ENCODE results near the gene ERO1A.

DNA sequence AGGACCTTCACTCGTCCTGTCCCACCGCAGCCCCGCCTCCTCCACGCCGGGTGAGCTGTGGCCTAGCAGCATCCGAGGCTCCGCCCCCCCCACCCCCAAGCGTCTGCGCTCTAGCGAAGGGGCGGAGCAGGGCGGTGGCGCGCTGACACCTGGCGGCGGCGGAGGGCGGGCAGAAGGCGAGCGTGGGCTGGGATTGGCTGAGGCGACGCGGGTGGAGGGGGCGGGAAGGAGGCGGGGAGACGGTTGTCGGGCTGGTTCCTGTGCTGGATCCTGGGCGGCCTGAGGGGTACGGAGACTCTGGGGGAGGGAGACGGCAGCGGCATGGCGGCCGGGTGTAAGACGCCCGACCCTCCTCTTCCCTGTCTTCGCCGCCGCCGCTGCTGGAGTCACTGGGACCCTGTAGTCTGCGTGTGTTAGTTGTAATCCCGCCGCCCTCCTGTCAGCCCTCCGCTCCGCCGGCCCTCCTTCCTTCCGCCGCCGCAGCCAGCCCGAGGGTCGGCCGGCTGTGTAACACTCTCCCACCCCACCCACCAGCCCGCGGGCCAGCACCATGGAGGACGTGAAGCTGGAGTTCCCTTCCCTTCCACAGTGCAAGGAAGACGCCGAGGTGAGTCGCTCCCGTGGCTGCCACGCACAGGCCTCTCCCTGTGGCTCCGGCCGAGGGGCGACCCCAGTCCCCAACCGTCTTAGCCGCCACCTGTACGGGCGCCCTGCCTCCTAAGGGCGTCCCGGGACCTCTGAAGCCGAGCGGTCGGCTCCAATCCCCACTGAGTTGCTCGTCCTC is 34.8 kb upstream of the ERO1A start, which contains the start of gene STYX:
- TF ChIP-seq EZH2 (IDR thresholded peaks at IDR 0.05; ENCODE audit: borderline replicate concordance, low read depth, low read length) (no peak), E2F3 (CRISPR knock-in tag; IDR thresholded peaks at IDR 0.05) (no peak), SREBF2 (CRISPR knock-in tag; IDR thresholded peaks at IDR 0.05) (no peak)
- TF ChIP-seq, protein P1, sequence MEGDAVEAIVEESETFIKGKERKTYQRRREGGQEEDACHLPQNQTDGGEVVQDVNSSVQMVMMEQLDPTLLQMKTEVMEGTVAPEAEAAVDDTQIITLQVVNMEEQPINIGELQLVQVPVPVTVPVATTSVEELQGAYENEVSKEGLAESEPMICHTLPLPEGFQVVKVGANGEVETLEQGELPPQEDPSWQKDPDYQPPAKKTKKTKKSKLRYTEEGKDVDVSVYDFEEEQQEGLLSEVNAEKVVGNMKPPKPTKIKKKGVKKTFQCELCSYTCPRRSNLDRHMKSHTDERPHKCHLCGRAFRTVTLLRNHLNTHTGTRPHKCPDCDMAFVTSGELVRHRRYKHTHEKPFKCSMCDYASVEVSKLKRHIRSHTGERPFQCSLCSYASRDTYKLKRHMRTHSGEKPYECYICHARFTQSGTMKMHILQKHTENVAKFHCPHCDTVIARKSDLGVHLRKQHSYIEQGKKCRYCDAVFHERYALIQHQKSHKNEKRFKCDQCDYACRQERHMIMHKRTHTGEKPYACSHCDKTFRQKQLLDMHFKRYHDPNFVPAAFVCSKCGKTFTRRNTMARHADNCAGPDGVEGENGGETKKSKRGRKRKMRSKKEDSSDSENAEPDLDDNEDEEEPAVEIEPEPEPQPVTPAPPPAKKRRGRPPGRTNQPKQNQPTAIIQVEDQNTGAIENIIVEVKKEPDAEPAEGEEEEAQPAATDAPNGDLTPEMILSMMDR (IDR thresholded peaks at IDR 0.05 in 2 of 3, conservative IDR thresholded peaks at IDR 0.05 in 1 of 3; ENCODE audit: insufficient read depth in 2 of 3, low read depth in 1 of 3, low read length in 3 of 3) = no peak

All from K562 (cell line).